H9 (cell line): ENCODE results near the gene BLACAT1. TPM values are rescaled to one million over a fixed set of nuclear protein-coding genes. Genes with fewer than 3 reads are reported as not detected.

Experiments used
- DNase-seq: peaks from one replicate; pipeline ENCODE4 v3.0.0-alpha.2; 2017
- H2AFZ ChIP-seq: one replicate; pipeline ENCODE4 v1.6.1; 2013; ENCODE audit warnings: mild to moderate bottlenecking, low read length, control low read depth, moderate library complexity
- H2AK5ac ChIP-seq: 2 replicates; pipeline ENCODE4 v1.6.1; 2013; ENCODE audit warnings: low read length, control low read depth, mixed read lengths; ENCODE audit not compliant: insufficient read length
- H2BK120ac ChIP-seq: one replicate; pipeline ENCODE4 v1.6.1; 2013; ENCODE audit warnings: low read depth, mild to moderate bottlenecking, low read length, control low read depth, inconsistent platforms; ENCODE audit not compliant: poor library complexity, severe bottlenecking
- H2BK12ac ChIP-seq: 2 replicates; pipeline ENCODE4 v1.6.1; 2013; ENCODE audit warnings: low read length, control low read depth, mixed read lengths, low read depth; ENCODE audit not compliant: insufficient read length
- H2BK15ac ChIP-seq: 2 replicates; pipeline ENCODE4 v1.6.1; 2013; ENCODE audit warnings: low read depth, low read length, control low read depth
- H2BK20ac ChIP-seq: one replicate; pipeline ENCODE4 v1.6.1; 2013; ENCODE audit warnings: low read depth, mild to moderate bottlenecking, low read length, control low read depth, inconsistent platforms; ENCODE audit not compliant: poor library complexity, severe bottlenecking
- H2BK5ac ChIP-seq: 2 replicates; pipeline ENCODE4 v1.6.1; 2013; ENCODE audit warnings: low read length, control low read depth, mixed read lengths; ENCODE audit not compliant: insufficient read length
- H3K14ac ChIP-seq: 2 replicates; pipeline ENCODE4 v1.6.1; 2013; ENCODE audit warnings: low read length, control low read depth; ENCODE audit not compliant: insufficient read depth
- H3K18ac ChIP-seq: 2 replicates; pipeline ENCODE4 v1.6.1; 2013; ENCODE audit warnings: low read depth, mild to moderate bottlenecking, mixed read lengths, low read length, control low read depth; ENCODE audit not compliant: insufficient read length
- H3K23ac ChIP-seq: 2 replicates; pipeline ENCODE4 v1.6.1; 2013; ENCODE audit warnings: low read length, control low read depth, mixed read lengths, low read depth; ENCODE audit not compliant: insufficient read length
- H3K23me2 ChIP-seq: 2 replicates; pipeline ENCODE4 v1.6.1; 2013; ENCODE audit warnings: low read depth, mild to moderate bottlenecking, mixed read lengths, low read length, control low read depth; ENCODE audit not compliant: insufficient read length, poor library complexity, severe bottlenecking
- H3K27ac ChIP-seq: 2 replicates; pipeline ENCODE4 v1.5.1; 2013; ENCODE audit warnings: low read length, control low read depth, mixed read lengths, low read depth; ENCODE audit not compliant: insufficient read length
- H3K27me3 ChIP-seq: 2 replicates; pipeline ENCODE4 v1.6.1; 2013; ENCODE audit warnings: low read length, control low read depth, inconsistent platforms; ENCODE audit not compliant: insufficient read depth
- H3K4ac ChIP-seq: 2 replicates; pipeline ENCODE4 v1.6.1; 2013; ENCODE audit warnings: low read depth, mild to moderate bottlenecking, control low read depth, inconsistent platforms, low read length, moderate library complexity
- H3K4me1 ChIP-seq: 2 replicates; pipeline ENCODE4 v1.6.1; 2013; ENCODE audit warnings: low read length, control low read depth, inconsistent platforms; ENCODE audit not compliant: insufficient read depth
- H3K4me2 ChIP-seq: 2 replicates; pipeline ENCODE4 v1.6.1; 2013; ENCODE audit warnings: low read length, control low read depth, mixed read lengths; ENCODE audit not compliant: insufficient read length, insufficient read depth
- H3K56ac ChIP-seq: 2 replicates; pipeline ENCODE4 v1.6.1; 2013; ENCODE audit warnings: low read depth, mild to moderate bottlenecking, mixed read lengths, low read length, control low read depth; ENCODE audit not compliant: insufficient read length
- H3K79me1 ChIP-seq: 2 replicates; pipeline ENCODE4 v1.6.1; 2013; ENCODE audit warnings: low read depth, mild to moderate bottlenecking, moderate library complexity, low read length, control low read depth, inconsistent platforms; ENCODE audit not compliant: insufficient read depth, poor library complexity, severe bottlenecking
- H3K79me2 ChIP-seq: 2 replicates; pipeline ENCODE4 v1.6.1; 2013; ENCODE audit warnings: low read length, control low read depth, inconsistent platforms; ENCODE audit not compliant: insufficient read depth
- H3K9ac ChIP-seq: 2 replicates; pipeline ENCODE4 v1.6.1; 2013; ENCODE audit warnings: low read length, control low read depth, mixed read lengths; ENCODE audit not compliant: insufficient read length; ENCODE audit errors: extremely low read depth
- H3K9me3 ChIP-seq: one replicate; pipeline ENCODE4 v1.6.1; 2013; ENCODE audit warnings: low read depth, low read length, inconsistent platforms; ENCODE audit not compliant: control insufficient read depth
- H3T11ph ChIP-seq: one replicate; pipeline ENCODE4 v1.6.1; 2013; ENCODE audit warnings: mild to moderate bottlenecking, low read length, control low read depth, inconsistent platforms
- H4K20me1 ChIP-seq: one replicate; pipeline ENCODE4 v1.6.1; 2013; ENCODE audit not compliant: control insufficient read depth, insufficient read length, insufficient read depth
- H4K5ac ChIP-seq: 2 replicates; pipeline ENCODE4 v1.6.1; 2013; ENCODE audit warnings: low read depth, mild to moderate bottlenecking, mixed read lengths, low read length, control low read depth; ENCODE audit not compliant: insufficient read length
- H4K8ac ChIP-seq: replicated peaks from 2 replicates; pipeline ENCODE4 v1.6.1; 2013; ENCODE audit warnings: low read length, control low read depth, mixed read lengths, low read depth; ENCODE audit not compliant: insufficient read length
- H4K91ac ChIP-seq: 2 replicates; pipeline ENCODE4 v1.6.1; 2013; ENCODE audit warnings: low read depth, mild to moderate bottlenecking, moderate library complexity, mixed read lengths, low read length, control low read depth; ENCODE audit not compliant: insufficient read length
- H3K27ac Mint-ChIP-seq, 3 experiments: 2 replicates in 2 of 3; 3 replicates in 1 of 3; pipeline ENCODE4 v1.8.0; 2020 to 2021; ENCODE audit warnings: mixed read lengths in 3 of 3, mild to moderate bottlenecking in 1 of 3, moderate library complexity in 1 of 3
- H3K27me3 Mint-ChIP-seq: 2 replicates; pipeline ENCODE4 v1.8.0; 2021; ENCODE audit warnings: low read depth, mild to moderate bottlenecking, moderate library complexity, mixed read lengths
- H3K36me3 Mint-ChIP-seq, 3 experiments: 2 replicates in 2 of 3; 3 replicates in 1 of 3; pipeline ENCODE4 v1.8.0; 2020 to 2021; ENCODE audit warnings: low read depth in 3 of 3, mixed read lengths in 3 of 3; ENCODE audit not compliant: insufficient read depth in 1 of 3
- H3K4me1 Mint-ChIP-seq, 2 experiments: 2 replicates each; pipeline ENCODE4 v1.8.0; 2020; ENCODE audit warnings: mixed read lengths in 2 of 2
- H3K4me3 Mint-ChIP-seq, 2 experiments: 2 replicates in 1 of 2; 3 replicates in 1 of 2; pipeline ENCODE4 v1.8.0; 2020 to 2021; ENCODE audit warnings: mild to moderate bottlenecking in 2 of 2, mixed read lengths in 2 of 2, moderate library complexity in 1 of 2
- H3K9me3 Mint-ChIP-seq, 2 experiments: 2 replicates in 1 of 2; 3 replicates in 1 of 2; pipeline ENCODE4 v1.8.0; 2020; ENCODE audit warnings: mild to moderate bottlenecking in 2 of 2, mixed read lengths in 2 of 2, moderate library complexity in 1 of 2
- CTCF ChIP-seq: fragments of 200-600 bp; sonication (generic); conservative IDR thresholded peaks from 3 replicates; pipeline ENCODE4 v1.8.0; 2021; ENCODE audit warnings: antibody characterized with exemption, mild to moderate bottlenecking
- WGBS: extraction: QIAGEN DNeasy Blood & Tissue Kit; methylation state at CpG from one replicate; pipeline ENCODE4 v1.1.7; 2013; ENCODE audit warnings: missing lambda C conversion rate, low lambda C conversion rate, mixed read lengths; ENCODE audit not compliant: insufficient read length; ENCODE audit errors: extremely low coverage; 5-methylcytosine and 5-hydroxymethylcytosine counted together
- total RNA-seq: library from RNA; stranded (reverse); gene quantifications from 2 replicates; pipeline ENCODE4 v1.2.1, GENCODE V29; 2021

The BLACAT1 gene
- total RNA-seq, 1 experiment from 2014 or later = 4.0 TPM

- Histone ChIP-seq H3T11ph (no peak overlapping the region), H3K56ac (no peak overlapping the region), H3K23me2 (no peaks in the 10 kb centered on the region), H3K79me2 (no peaks in the 10 kb centered on the region), H3K18ac (no peak overlapping the region), H3K23ac (no peak overlapping the region), H3K79me1 (no peaks in the 10 kb centered on the region), H3K27ac (no peak overlapping the region), H2BK12ac (no peak overlapping the region), H3K4me2 (no peak overlapping the region), H2BK15ac (no peak overlapping the region), H3K9ac (no peak overlapping the region), H2BK120ac (no peak overlapping the region), H4K5ac (no peak overlapping the region), H4K8ac (no peak overlapping the region), H3K4ac (no peak overlapping the region), H2AFZ (no peak overlapping the region), H2AK5ac (no peak overlapping the region), H4K20me1 (no peaks in the 10 kb centered on the region), H3K14ac (no peak overlapping the region), H3K4me1 (peaks cover 2% of the 10 kb centered on the region; the same call in 1 of the 2 replicates), H3K27me3 (no peaks in the 10 kb centered on the region; the same call in 1 of the 2 replicates), H4K91ac (no peak overlapping the region), H2BK20ac (no peak overlapping the region), H2BK5ac (no peak overlapping the region), H3K9me3 (no peaks in the 10 kb centered on the region)
- DNase-seq = peak; percentile 78
- H3K27me3 Mint-ChIP-seq = peaks cover 36% of the 10 kb centered on the region
- H3K36me3 Mint-ChIP-seq = no peaks in the 10 kb centered on the region
- H3K9me3 Mint-ChIP-seq = no peaks in the 10 kb centered on the region; a peak in 2 of 5 replicates
- TF ChIP-seq CTCF = peak; percentile 92
- no CpG with 5 or more reads among the region's 9 CpGs for WGBS
- H3K4me3 Mint-ChIP-seq = peak overlapping the region in 1 of 2 experiments; percentile 3; a peak in 1 of 5 replicates
- H3K27ac Mint-ChIP-seq = no peak overlapping the region
- H3K4me1 Mint-ChIP-seq = peaks cover 34 to 37% of the 10 kb centered on the region in 2 experiments
Measured at GRCh38 chr1:205488074-205488723, 32.4 kb upstream of the BLACAT1 start.
